HEK293 (cell line): ENCODE results near the gene PPFIA2.

Experiments
- FEZF1 ChIP-seq: fragments of 450-650 bp; formaldehyde crosslinking; IDR thresholded peaks from 2 replicates; pipeline ENCODE4 v1.5.1; 2016; ENCODE audit warnings: missing biosample characterization, missing genetic modification characterization
- KLF7 ChIP-seq: fragments of 450-650 bp; formaldehyde crosslinking; IDR thresholded peaks from 2 replicates; pipeline ENCODE4 v1.5.1; 2016; ENCODE audit warnings: missing biosample characterization, missing genetic modification characterization, borderline replicate concordance
- TRIM28 ChIP-seq: IDR thresholded peaks from 2 replicates; pipeline ENCODE4 v1.6.1; 2011; ENCODE audit warnings: low read length, control low read depth, borderline replicate concordance
- ZBTB8A ChIP-seq: fragments of 450-650 bp; formaldehyde crosslinking; IDR thresholded peaks from 2 replicates; pipeline ENCODE4 v1.5.1; 2016; ENCODE audit warnings: missing biosample characterization, missing genetic modification characterization
- ZNF214 ChIP-seq: fragments of 450-650 bp; formaldehyde crosslinking; IDR thresholded peaks from 2 replicates; pipeline ENCODE4 v1.5.1; 2017; ENCODE audit warnings: missing biosample characterization, mild to moderate bottlenecking, missing genetic modification characterization, borderline replicate concordance
- ZNF24 ChIP-seq: fragments of 450-650 bp; formaldehyde crosslinking; IDR thresholded peaks from 2 replicates; pipeline ENCODE4 v1.5.1; 2016; ENCODE audit warnings: missing biosample characterization, missing genetic modification characterization
- ZNF514 ChIP-seq: fragments of 450-650 bp; formaldehyde crosslinking; IDR thresholded peaks from 2 replicates; pipeline ENCODE4 v1.5.1; 2016; ENCODE audit warnings: missing biosample characterization, missing genetic modification characterization
- ZNF585B ChIP-seq: fragments of 450-650 bp; formaldehyde crosslinking; IDR thresholded peaks from 2 replicates; pipeline ENCODE4 v1.5.1; 2016; ENCODE audit warnings: missing biosample characterization, missing genetic modification characterization
- TF ChIP-seq, protein P1 (sequence below): fragments of 450-650 bp; formaldehyde crosslinking; IDR thresholded peaks from 2 replicates; pipeline ENCODE4 v1.5.1; 2016; ENCODE audit warnings: missing biosample characterization, missing genetic modification characterization
- TF ChIP-seq, protein P2 (sequence below): fragments of 450-650 bp; formaldehyde crosslinking; IDR thresholded peaks from 2 replicates; pipeline ENCODE4 v1.5.0; 2017; ENCODE audit warnings: missing biosample characterization, missing genetic modification characterization, borderline replicate concordance

DNA sequence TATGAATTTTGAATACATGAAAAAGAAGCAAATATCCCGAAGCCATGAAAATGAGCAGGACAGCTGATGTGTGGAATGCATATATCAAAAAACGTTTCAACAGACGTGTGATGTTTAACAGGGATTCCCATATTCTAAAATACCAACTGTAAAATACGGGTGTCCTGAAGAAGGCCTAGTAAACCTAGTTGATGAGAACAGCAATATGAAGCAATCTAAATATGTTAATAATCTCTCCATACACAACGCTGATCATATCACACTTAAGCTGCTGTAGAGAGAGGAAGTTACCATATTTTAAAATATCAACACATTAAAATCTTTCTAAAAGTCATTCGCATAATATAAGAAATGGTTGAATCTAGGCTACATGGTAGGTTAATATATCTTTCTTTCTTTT is 317.5 kb downstream of the PPFIA2 start:
- TF ChIP-seq ZBTB8A (tag by site-specific recombination) (no peak), FEZF1 (no peak), ZNF214 (no peak), TRIM28 (no peak), ZNF585B (tag by site-specific recombination) (no peak), KLF7 (tag by site-specific recombination) (no peak), ZNF514 (no peak), ZNF24 (tag by site-specific recombination) (no peak)
- TF ChIP-seq, protein P1, sequence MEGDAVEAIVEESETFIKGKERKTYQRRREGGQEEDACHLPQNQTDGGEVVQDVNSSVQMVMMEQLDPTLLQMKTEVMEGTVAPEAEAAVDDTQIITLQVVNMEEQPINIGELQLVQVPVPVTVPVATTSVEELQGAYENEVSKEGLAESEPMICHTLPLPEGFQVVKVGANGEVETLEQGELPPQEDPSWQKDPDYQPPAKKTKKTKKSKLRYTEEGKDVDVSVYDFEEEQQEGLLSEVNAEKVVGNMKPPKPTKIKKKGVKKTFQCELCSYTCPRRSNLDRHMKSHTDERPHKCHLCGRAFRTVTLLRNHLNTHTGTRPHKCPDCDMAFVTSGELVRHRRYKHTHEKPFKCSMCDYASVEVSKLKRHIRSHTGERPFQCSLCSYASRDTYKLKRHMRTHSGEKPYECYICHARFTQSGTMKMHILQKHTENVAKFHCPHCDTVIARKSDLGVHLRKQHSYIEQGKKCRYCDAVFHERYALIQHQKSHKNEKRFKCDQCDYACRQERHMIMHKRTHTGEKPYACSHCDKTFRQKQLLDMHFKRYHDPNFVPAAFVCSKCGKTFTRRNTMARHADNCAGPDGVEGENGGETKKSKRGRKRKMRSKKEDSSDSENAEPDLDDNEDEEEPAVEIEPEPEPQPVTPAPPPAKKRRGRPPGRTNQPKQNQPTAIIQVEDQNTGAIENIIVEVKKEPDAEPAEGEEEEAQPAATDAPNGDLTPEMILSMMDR (tag by site-specific recombination): no peak
- TF ChIP-seq, protein P2, sequence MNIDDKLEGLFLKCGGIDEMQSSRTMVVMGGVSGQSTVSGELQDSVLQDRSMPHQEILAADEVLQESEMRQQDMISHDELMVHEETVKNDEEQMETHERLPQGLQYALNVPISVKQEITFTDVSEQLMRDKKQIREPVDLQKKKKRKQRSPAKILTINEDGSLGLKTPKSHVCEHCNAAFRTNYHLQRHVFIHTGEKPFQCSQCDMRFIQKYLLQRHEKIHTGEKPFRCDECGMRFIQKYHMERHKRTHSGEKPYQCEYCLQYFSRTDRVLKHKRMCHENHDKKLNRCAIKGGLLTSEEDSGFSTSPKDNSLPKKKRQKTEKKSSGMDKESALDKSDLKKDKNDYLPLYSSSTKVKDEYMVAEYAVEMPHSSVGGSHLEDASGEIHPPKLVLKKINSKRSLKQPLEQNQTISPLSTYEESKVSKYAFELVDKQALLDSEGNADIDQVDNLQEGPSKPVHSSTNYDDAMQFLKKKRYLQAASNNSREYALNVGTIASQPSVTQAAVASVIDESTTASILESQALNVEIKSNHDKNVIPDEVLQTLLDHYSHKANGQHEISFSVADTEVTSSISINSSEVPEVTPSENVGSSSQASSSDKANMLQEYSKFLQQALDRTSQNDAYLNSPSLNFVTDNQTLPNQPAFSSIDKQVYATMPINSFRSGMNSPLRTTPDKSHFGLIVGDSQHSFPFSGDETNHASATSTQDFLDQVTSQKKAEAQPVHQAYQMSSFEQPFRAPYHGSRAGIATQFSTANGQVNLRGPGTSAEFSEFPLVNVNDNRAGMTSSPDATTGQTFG (tag by site-specific recombination): no peak
